Retinal pigment epithelial cell (primary cell): ENCODE results near the gene DCDC2C.

Source experiments
- DNase-seq: peaks from one replicate; pipeline ENCODE4 v3.0.0-alpha.2; 2010; ENCODE audit warnings: low read depth
- H3K4me3 ChIP-seq: 2 replicates; pipeline ENCODE4 v1.5.1; 2011; ENCODE audit warnings: mild to moderate bottlenecking, low read length, control low read depth, moderate library complexity
- CTCF ChIP-seq: conservative IDR thresholded peaks from 2 replicates; pipeline ENCODE4 v1.5.1; 2011; ENCODE audit warnings: low read depth, low read length, control low read depth, inconsistent platforms

DCDC2C gene

GRCh38 chr2:3885629-3886628, 182.6 kb downstream of the DCDC2C start:
- H3K4me3 ChIP-seq, result no peak overlapping the region
- no peak for TF ChIP-seq CTCF
- no peak for DNase-seq

- no peak for TF ChIP-seq CTCF
- H3K4me3 ChIP-seq, result no peak overlapping the region
- DNase-seq, result no peak
Measured at GRCh38 chr2:3895021-3895420, 191.6 kb downstream of the DCDC2C start.
